Nephron progenitor cell (in vitro differentiated cells): ENCODE results near the gene SOX8.

Source experiments
- DNase-seq: peaks from one replicate; pipeline ENCODE4 v3.0.0; 2021
- H3K27ac Mint-ChIP-seq: 2 replicates; pipeline ENCODE4 v1.8.0; 2021; ENCODE audit warnings: mild to moderate bottlenecking, moderate library complexity, mixed read lengths
- H3K27me3 Mint-ChIP-seq: 2 replicates; pipeline ENCODE4 v1.8.0; 2021; ENCODE audit warnings: mild to moderate bottlenecking, low read depth, mixed read lengths; ENCODE audit not compliant: poor library complexity
- H3K36me3 Mint-ChIP-seq: 2 replicates; pipeline ENCODE4 v1.8.0; 2021; ENCODE audit warnings: low read depth, mixed read lengths
- H3K4me1 Mint-ChIP-seq: 2 replicates; pipeline ENCODE4 v1.8.0; 2021; ENCODE audit warnings: mixed read lengths
- H3K4me3 Mint-ChIP-seq: 2 replicates; pipeline ENCODE4 v1.8.0; 2021; ENCODE audit warnings: mild to moderate bottlenecking, moderate library complexity, mixed read lengths
- H3K9me3 Mint-ChIP-seq: 2 replicates; pipeline ENCODE4 v1.8.0; 2021; ENCODE audit warnings: mild to moderate bottlenecking, moderate library complexity, mixed read lengths
- TF ChIP-seq, protein P1 (sequence below): fragments of 200-600 bp; sonication (generic); IDR thresholded peaks from 2 replicates; pipeline ENCODE4 v1.5.0; 2021; ENCODE audit warnings: antibody characterized with exemption

Gene SOX8

DNA sequence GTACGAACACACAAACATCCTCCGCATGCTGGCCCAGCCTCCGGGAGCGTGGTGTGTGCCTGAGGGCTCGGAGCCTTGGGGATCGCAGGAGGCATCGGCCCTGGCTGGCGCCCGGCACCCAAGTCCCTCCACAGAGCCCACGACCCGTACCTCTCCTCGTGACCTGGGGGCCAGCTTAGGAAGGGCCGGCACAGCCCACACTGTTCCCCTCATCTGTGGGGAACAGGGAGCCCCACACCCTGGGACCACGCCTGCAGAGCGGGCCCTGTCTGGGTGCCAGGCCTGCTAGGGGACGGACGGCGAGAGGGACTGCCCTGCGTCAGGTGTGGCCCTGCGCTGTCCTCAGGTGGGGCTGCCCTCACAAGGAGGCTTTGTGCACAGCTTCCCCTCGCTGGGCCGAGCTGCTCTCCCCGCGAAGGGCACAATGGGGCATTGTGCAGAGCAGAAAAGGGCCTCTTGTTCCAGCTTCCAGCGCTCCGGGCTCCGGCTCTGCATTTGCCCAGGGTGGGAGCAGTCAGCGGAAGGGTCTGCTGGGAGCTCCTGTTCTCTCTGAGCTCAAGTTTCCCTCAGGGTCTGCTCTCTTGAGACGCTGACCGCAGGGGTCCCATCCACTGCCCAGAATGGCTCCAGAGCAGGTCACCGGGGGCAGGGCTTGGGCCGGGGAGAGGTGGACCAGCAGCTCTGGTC lies 9.1 kb upstream of the SOX8 start:
- TF ChIP-seq, protein P1, sequence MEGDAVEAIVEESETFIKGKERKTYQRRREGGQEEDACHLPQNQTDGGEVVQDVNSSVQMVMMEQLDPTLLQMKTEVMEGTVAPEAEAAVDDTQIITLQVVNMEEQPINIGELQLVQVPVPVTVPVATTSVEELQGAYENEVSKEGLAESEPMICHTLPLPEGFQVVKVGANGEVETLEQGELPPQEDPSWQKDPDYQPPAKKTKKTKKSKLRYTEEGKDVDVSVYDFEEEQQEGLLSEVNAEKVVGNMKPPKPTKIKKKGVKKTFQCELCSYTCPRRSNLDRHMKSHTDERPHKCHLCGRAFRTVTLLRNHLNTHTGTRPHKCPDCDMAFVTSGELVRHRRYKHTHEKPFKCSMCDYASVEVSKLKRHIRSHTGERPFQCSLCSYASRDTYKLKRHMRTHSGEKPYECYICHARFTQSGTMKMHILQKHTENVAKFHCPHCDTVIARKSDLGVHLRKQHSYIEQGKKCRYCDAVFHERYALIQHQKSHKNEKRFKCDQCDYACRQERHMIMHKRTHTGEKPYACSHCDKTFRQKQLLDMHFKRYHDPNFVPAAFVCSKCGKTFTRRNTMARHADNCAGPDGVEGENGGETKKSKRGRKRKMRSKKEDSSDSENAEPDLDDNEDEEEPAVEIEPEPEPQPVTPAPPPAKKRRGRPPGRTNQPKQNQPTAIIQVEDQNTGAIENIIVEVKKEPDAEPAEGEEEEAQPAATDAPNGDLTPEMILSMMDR = no peak
- H3K9me3 Mint-ChIP-seq = no peaks in the 10 kb centered on the region
- H3K36me3 Mint-ChIP-seq = peaks cover 14% of the 10 kb centered on the region
- peaks cover 9% of the 10 kb centered on the region for H3K27me3 Mint-ChIP-seq
- H3K27ac Mint-ChIP-seq = no peak overlapping the region
- no peak overlapping the region for H3K4me3 Mint-ChIP-seq
- H3K4me1 Mint-ChIP-seq = peaks cover 62% of the 10 kb centered on the region
- no peak for DNase-seq

GRCh38 chr16:973366-973765 lies 8.2 kb upstream of the SOX8 start:
- Mint-ChIP-seq H3K9me3 (no peaks in the 10 kb centered on the region), H3K4me1 (peaks cover 63% of the 10 kb centered on the region), H3K27me3 (peaks cover 12% of the 10 kb centered on the region), H3K36me3 (peaks cover 5% of the 10 kb centered on the region), H3K4me3 (peak overlapping the region; percentile 14), H3K27ac (no peak overlapping the region)
- TF ChIP-seq, protein P1 = no peak
- no peak for DNase-seq

GRCh38 chr16:974001-974601 lies 7.5 kb upstream of the SOX8 start:
- no peak for DNase-seq
- peaks cover 12% of the 10 kb centered on the region for H3K27me3 Mint-ChIP-seq
- H3K4me3 Mint-ChIP-seq = no peak overlapping the region
- peaks cover 63% of the 10 kb centered on the region for H3K4me1 Mint-ChIP-seq
- H3K9me3 Mint-ChIP-seq = no peaks in the 10 kb centered on the region
- H3K36me3 Mint-ChIP-seq = no peaks in the 10 kb centered on the region
- no peak overlapping the region for H3K27ac Mint-ChIP-seq
- TF ChIP-seq, protein P1 = no peak

DNA sequence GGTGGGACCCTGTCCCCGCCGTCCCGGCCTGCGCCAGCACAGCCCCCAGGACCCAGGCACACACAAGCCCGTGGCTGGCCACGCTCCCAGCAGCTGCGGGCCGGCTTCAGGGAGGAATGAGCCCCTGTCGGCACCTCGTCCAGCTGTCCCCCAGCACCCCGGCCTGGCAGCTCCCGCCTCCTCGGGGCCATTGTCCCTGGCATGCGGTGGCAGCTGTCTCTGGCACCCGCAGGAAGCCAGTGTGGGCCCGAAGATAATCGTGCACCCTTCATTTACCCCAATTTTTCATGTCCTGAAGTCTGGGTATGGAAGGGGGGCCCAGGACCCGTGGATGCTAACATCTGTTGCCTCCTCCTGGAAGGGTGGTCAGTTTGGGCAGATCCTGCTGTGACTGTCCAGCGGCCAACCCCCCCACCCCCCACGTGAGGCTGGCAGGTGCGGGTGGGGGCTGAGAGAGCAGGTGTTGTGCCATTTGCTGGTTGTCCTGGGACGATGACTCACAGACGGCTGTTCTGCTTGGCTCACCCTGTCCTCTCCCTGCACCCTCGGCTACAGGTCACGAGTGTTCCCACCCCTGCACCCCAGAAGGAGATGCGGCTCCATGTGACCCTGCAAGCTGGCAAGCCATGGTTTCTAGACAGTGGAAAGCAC lies 6.8 kb upstream of the SOX8 start:
- no peak overlapping the region for H3K27ac Mint-ChIP-seq
- no peak for DNase-seq
- H3K36me3 Mint-ChIP-seq = no peaks in the 10 kb centered on the region
- TF ChIP-seq, protein P1 = no peak
- H3K4me1 Mint-ChIP-seq = peaks cover 57% of the 10 kb centered on the region
- H3K9me3 Mint-ChIP-seq = no peaks in the 10 kb centered on the region
- peaks cover 12% of the 10 kb centered on the region for H3K27me3 Mint-ChIP-seq
- no peak overlapping the region for H3K4me3 Mint-ChIP-seq

DNA sequence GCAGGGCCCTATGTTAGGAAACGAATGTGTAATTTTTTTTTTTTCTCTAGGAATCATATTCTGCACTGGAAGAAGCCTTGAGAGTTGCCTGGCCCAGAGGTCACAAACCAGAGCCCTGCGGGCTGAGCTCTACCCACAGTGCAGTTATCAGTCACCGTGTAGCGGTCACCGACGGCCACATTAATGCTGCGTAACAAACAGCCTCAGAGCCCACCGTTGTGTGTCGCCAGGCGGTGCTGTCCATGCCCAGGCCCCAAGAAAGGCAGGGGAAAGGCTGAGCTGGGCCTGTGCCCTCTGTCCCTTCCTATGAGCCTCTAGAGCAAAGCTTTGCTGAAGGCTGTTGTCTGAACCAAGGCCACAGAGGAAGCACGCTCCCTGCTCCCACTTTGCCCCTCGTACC lies 6.3 kb upstream of the SOX8 start:
- peaks cover 56% of the 10 kb centered on the region for H3K4me1 Mint-ChIP-seq

More for the DNA sequence above, 6.3 kb upstream of the SOX8 start:
- Mint-ChIP-seq H3K27ac (no peak overlapping the region), H3K9me3 (no peaks in the 10 kb centered on the region), H3K4me3 (no peak overlapping the region), H3K36me3 (no peaks in the 10 kb centered on the region), H3K27me3 (peaks cover 16% of the 10 kb centered on the region)
- TF ChIP-seq, protein P1 = no peak
- DNase-seq = no peak
